SK-MEL-5 (cell line): ENCODE measurements around the gene RNGTT. TPM values are rescaled to one million over a fixed set of nuclear protein-coding genes. Genes with fewer than 3 reads are reported as not detected.
"Not testable (repeated sequence)": the region's sequence is repeated elsewhere in the genome, so short reads cannot be mapped to it uniquely, and the experiment has no call there.

Experiments used
- DNase-seq: peaks from one replicate; pipeline ENCODE4 v3.0.0-alpha.2; 2016; ENCODE audit warnings: low read depth, low spot score
- in situ Hi-C: cut with HindIII; loops from 2 replicates; pipeline ENCODE4 v1.10.0; 2016; ENCODE audit warnings: low sequenced_read_pairs, high pct_unique_total_duplicates, low pct_unique_long_range_greater_than_20kb
- total RNA-seq: library from RNA; depleted of rRNA; stranded (reverse); fragments of >200 nt; shearing (Covaris generic); gene quantifications from 2 replicates; pipeline ENCODE4 v1.2.3, GENCODE V29; 2014

RNGTT gene
- total RNA-seq, 1 experiment from 2014 or later, result 22.4 TPM

DNA sequence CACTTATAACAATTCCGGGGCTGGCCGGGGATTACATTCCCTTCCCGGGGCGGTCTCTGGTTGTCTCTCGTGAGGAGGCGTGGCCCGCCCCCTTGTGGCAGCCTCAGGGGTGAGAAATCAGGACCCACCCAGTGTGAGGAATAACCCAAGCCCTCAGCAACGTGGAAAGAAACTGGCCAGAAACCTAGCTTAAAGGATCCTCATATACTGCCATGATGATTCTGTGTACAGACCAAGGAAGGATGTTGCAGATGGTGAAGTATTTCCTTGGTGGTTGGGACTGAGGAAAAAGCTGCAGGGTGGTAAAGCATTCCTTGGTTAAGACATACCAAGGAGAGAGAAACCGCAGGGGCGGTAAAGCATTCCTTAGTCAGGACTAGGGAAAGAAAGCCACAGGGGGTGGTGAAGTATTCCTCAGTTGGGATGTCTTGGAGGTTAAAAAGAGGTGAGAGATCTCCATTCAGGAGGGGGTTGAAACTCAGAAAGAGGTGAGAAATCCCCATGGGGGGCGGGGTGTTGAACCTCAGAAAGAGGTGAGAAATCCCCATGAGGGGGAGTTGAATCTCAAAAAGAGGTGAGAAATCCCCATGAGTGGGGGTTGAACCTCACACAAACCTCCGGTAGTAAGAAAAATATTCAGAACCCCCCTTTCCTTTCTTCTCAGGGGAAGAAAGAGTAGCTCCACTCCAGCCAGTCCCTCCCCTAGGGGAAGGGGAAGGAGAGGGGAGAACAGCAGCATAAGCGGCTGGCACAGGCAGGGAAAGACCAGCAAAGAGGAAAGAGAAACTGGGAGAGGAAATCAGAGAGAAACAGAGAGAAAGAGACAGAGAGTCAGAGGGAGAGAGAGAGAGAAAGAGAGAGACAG, 238.1 kb downstream of the RNGTT start:
- in situ Hi-C loops, result no loop called here
- no peak for DNase-seq

DNA sequence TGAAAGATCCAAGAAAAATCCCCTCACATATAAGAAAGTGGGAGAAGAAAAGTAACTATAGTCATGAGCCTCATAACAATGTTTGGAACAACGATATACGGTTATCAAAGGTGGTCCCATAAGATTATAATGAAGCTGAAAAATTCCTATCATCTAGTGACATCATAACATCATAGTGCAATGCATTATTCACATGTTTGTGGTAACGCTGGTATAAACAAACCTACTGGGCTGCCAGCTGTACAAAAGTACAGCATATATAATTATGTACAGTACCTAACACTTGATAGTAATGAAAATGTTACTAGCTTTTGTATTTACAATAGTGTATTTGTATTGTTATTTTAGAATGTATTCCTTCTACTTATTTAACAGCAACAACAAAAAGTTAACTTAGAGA, 240.7 kb downstream of the RNGTT start:
- in situ Hi-C loops, result no loop called here
- no peak for DNase-seq

DNA sequence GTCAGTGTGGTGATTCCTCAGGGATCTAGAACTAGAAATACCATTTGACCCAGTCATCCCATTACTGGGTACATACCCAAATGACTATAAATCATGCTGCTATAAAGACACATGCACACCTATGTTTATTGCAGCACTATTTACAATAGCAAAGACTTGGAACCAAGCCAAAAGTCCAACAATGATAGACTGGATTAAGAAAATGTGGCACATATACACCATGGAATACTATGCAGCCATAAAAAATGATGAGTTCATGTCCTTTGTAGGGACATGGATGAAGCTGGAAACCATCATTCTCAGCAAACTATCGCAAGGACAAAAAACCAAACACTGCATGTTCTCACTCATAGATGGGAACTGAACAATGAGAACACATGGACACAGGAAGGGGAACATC, 247.0 kb downstream of the RNGTT start:
- in situ Hi-C loops, DNase-seq: not testable (repeated sequence)

DNA sequence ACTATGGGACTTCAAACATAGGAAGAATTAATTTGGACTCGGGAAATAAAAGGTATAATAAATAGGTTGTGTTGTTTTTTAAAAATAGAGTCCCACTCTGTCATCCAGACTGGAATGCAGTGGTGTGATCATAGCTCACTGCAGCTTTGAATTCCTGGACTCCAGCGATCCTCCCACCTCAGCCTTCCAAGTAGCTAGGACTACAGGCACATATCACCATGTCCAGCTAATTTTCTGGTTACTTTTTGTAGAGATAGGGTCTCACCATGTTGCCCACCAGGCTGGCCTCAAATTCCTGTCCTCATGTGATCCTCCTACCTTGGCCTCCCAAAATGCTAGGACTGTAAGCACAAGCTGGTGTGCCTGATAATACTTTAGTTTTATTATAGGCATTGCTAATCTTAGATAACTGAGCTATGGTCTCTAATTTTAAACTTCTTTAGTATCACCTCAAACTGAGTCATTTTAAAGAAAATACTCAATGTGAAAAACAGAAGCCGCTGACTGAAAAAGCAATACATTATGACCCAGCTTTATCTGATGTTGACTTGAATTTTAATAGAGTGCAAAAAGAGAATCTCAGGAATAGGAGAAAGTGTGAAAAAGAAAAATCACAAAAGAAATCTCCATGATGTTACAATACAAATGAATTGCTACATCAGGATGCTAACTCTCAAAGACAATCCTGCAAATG, 251.0 kb downstream of the RNGTT start:
- in situ Hi-C loops, result no loop called here
- DNase-seq, result no peak

DNA sequence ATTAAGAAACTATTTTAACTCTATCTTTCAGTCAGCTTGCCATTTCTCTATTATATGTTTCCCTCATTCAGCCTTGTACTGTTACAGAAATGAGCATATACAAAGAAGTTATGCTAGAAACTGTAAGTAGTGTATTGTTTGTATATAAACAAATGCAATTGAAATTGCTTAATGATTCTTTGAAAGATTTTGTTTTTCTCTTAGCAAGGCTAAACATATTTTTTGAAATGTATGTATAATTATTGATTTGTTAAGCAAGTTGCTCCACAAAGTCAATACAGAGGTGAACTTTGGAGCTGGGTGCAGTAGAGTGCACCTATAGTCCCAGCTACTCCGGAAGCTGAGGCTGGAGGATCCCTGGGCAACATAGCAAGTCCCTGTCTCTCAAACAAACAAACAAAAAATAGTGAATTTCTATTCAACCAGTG, 253.6 kb downstream of the RNGTT start:
- in situ Hi-C loops, result no loop called here
- DNase-seq, result no peak

DNA sequence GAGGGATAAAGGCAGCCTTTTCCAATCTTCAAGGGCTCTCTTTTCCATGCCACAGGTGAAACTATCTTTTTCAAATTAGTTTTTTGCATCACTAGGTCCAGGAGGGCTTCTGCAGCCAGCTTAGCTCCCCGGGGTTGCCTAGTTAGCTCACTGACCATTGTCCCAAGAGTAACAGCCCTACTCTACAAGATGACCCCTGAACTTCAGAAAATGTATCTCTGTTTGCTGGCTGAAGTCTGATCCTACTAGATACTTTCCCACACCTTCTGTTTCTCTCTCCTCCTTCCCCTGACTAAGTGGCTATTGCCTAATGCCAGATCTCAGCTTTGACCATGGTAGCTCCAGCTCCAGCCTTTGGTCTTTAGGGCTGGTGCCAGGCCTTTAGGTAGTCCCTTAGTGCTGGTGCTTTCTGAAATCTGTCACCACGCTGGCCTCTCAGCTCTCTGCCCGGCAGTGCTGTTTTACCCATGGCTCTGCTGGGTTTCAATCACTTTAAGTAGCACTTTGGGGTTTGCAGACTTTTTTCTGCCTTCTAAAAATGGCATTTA, 255.1 kb downstream of the RNGTT start:
- in situ Hi-C loops, result no loop called here
- DNase-seq, result no peak

DNA sequence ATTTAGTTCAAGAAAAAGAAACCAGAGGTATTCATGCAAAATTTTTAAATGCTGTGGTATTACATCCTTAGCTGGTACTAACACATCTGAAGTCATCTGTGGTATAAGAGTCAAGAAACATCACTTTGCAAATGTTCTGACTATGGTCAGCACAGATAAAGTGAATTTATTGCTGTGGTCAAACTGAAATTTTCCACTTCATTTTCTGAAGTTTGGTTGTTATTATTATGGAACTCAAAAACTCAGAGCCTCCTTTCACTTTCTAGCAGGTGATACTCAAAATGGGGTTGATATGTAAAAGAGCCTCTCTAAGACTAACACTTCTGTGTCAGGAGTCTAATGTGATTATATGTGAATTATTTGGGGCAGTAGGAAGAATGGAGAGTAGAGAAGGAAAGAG, 257.8 kb downstream of the RNGTT start:
- in situ Hi-C loops, result no loop called here

DNA sequence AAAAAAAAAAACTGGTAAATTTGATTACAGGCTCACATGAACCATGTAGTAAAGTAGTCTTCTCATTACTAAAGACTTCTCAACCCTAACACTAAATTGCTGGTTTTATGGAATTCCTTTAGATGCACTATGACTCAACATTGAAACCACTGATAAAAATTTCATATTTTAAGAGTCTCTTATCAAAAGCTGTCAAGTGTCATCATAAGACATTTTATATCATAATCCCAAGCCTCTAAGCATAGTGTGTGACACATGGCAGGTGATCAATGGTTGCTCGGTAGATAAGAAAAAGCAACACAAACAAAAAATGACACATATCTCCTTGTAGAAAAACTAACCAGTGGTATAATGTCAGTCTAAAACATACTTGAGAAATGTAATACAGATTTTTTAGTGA, 258.4 kb downstream of the RNGTT start:
- in situ Hi-C loops, result no loop called here
- no peak for DNase-seq

More for the DNA sequence above, 257.8 kb downstream of the RNGTT start:
- DNase-seq, result no peak

DNA sequence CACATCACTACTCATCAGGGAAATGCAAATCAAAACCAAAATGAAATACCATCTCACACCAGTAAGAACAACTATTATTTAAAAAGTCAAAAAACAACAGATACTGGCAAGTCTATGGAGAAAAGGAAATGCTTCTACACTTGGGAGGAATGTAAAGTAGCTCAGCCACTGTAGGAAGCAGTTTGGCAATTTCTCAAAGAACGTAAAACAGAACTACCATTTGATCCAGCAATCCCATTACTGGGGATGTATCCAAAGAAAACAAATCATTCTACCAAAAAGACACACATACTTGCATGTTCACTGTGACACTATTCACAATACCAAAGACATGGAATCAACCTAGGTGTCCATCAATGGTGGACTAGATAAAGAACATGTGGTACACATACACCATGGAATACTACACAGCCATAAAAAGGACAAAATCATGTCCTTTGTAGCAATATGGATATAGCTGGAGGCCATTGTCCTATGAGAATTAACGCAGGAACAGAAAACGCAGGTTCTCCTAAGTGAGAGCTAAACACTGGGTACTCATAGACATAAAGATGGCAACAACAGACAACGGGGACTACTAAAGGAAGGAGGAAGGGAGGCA, 260.4 kb downstream of the RNGTT start:
- in situ Hi-C loops, result no loop called here
- DNase-seq, result no peak

DNA sequence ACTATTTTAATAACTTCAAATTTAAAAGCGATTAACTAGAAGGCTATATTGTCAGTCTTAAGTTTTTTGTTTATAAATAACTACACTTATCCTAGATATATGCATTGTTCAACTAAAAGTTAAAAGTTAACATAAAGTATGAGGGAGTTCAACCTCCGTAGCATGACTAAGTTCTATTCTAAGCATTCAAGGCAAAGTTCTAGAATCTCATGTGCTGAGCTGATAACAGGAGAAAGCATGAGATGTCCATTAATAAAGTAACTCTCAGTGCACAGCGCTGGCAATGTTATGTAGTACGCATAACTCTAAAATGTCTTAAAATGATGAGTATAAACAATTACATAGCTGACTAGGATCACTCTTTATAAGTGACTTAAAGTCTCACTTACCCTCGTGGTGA, 264.8 kb downstream of the RNGTT start:
- DNase-seq, result no peak
- in situ Hi-C loops, result no loop called here

DNA sequence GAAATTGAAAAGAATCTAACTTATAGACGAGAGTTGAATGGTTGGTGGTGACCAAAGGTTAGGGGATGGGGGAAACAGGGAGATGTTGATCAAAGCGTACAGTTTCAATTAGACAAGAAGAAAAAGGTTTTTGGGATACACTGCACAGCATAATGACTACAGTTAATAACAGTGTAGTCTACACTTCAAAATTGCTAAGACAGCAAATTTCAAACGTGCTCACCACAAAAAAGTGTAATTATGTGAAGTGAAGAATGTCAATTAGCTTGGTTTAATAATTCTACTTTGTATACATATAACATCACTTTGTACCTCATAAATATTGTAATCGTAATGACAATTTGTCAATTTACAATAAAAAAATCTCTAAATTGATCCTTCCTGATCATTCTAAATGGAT, 267.5 kb downstream of the RNGTT start:
- in situ Hi-C loops, result no loop called here
- no peak for DNase-seq

DNA sequence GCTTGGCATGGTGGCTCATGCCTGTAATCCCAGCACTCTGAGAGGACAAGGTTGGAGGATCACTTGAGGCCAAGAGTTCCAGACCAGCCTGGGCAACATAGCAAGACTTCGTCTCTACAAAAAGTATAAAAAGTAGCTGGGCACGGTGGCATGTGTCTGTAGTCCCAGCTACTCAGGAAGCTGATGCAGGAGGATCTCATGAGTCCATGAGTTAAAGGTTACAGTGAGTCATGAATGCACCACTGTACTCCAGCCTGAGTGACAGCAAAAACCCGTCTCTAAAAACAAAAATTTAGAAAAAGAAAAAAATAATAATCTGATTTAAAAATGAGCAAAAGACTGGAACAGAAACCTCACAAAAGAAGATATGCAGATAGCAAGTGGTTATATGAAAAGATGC, 279.7 kb downstream of the RNGTT start:
- DNase-seq, result peak; percentile 47
- in situ Hi-C loops, result no loop called here

DNA sequence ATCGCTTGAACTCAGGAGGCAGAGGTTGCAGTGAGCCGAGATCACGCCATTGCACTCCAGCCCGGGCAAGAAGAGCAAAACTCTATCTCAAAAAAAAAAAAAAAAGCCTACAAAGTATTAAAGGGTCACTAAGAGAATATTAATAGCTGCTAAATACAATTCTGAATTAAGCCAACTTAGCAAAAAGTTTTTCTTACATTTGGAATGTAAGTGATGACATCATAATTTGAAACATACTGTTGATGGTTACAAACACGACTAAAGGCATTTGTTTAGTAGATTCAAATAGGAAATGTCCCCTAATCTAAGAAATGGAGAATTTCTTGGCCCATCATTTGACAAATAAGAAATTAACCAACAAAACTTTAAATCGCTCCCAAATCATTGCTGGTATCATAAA, 282.8 kb downstream of the RNGTT start:
- in situ Hi-C loops, result no loop called here
- DNase-seq, result no peak

DNA sequence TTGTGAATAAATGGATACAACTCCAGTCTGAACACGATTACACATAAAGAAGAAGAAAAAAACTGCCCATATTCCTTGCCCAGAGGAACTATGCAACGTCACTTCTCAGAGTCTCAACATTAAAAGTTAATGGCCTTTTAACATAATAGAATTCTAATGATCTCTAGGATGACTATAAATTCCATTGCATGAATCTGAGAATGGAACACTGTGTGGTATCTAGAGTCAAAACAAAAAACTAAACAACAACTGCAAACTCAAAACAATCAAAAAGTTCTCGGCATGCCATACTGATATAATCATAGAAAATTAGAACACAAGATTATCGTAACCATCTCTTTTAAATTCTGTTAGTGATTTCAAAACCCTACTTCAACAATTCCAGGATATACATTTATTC, 283.6 kb downstream of the RNGTT start:
- DNase-seq, result no peak
- in situ Hi-C loops, result no loop called here

DNA sequence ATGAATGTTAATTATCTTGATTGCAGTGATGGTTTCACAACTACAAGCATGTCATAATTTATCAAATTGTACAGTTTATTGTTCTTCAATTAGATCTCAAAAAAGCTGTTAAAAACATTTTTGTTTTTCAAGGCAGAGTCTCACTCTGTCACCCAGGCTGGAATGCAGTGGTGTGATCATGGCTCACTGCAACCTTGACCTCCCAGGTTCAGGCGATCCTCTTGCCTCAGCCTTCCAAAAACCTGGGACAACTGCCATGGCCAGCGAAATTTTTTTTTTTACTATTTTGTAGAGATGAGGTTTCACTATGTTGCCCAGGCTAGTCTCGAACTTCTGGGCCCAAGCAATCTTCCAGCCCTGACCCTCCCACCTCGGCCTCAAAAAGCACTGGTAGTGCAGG, 286.1 kb downstream of the RNGTT start:
- in situ Hi-C loops, result no loop called here
- DNase-seq, result no peak

DNA sequence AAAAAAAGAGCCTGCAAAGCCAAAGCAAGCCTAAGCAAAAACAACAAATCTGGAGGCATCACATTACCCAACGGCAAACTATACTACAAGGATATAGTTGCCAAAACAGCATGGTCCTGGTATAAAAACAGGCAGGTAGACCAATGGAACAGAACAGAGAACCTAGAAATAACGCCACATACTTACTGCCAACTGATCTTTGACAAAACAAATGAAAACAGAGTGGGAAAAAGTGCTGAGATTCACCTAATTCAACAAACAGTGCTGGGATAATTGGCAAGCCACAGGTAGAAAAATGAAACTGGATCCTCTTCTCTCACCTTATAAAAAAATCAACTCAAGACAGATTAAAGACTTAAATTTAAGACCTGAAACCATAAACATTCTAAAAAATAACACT, 291.8 kb downstream of the RNGTT start:
- DNase-seq, result no peak
- in situ Hi-C loops, result no loop called here

DNA sequence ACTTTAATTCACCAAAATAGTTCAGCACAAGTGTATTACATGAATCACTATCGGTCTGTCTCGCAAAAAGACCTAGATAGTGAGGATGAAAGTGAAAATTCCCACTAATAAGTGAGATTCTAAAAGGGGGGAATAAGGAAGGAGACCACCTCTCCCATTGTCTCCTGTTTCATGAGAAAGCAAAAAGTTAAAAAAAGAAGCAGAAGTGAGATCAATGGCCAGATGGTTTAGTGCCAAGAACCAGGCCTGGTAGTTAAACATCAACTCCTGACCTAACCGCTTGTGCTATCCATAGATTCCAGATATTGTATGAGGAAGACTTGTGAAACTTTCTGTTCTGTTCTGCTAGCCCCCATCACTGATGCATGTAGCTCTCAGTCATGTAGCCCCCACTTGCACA, 293.0 kb downstream of the RNGTT start:
- in situ Hi-C loops, result no loop called here
- DNase-seq, result no peak

DNA sequence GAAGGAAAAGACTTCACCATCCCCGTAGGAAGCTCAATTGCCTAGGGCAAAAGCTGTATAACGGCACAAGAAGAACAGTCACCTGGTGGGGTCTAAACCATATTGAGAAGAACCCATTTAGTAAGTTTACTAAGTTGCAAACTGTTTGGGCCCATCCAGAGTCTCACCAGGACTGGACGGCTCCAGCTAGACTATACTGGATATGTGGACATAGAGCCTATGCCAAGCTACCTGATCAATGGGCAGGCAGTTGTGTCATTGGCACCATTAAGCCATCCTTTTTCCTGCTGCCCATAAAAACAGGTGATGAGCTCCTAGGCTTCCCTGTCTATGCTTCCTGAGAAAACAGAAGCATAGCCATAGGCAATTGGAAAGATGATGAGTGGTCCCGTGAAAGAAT, 293.9 kb downstream of the RNGTT start:
- in situ Hi-C loops, result no loop called here
- DNase-seq, result no peak
